GM12878 (cell line): ENCODE results near the gene TEX13B. TPM values are rescaled to one million over a fixed set of nuclear protein-coding genes. Genes with fewer than 3 reads are reported as not detected.

ENCODE experiments used
- ATAC-seq: fragments of 200-7000 bp; cut with Tn5 transposase; 3 replicates; pipeline ENCODE4 v1.9.1; 2020; ENCODE audit warnings: mild to moderate bottlenecking, moderate library complexity
- BruUV-seq: library from RNA; stranded (reverse); fragments of 400-500 nt; replicated peaks from 2 replicates; lab custom pipeline; 2021; lab: Mats Ljungman, UMichigan
- CTCF ChIA-PET: fragments of 300-600 bp; sonication (Branson Sonifier 250); formaldehyde crosslinking; extraction: SDS; loops from one replicate; lab custom pipeline; 2021; ENCODE audit warnings: inconsistent platforms; lab: Yijun Ruan, JAX
- POLR2A ChIA-PET: fragments of 350-600 bp; formaldehyde crosslinking; extraction: SDS; loops from one replicate; lab custom pipeline; 2021; ENCODE audit warnings: inconsistent platforms; lab: Charles Lee
- RAD21 ChIA-PET: fragments of 300-600 bp; sonication (Branson Sonifier 250); formaldehyde crosslinking; loops from one replicate; lab custom pipeline; 2023; ENCODE audit warnings: antibody characterized with exemption; ENCODE audit not compliant: unreplicated experiment; lab: Charles Lee
- SMC1A ChIA-PET: fragments of 300-600 bp; sonication (Branson Sonifier 250); formaldehyde crosslinking; loops from one replicate; lab custom pipeline; 2023; ENCODE audit not compliant: unreplicated experiment, uncharacterized antibody; lab: Charles Lee
- DNase-seq: peaks from one replicate; pipeline ENCODE4 v3.0.0-alpha.2; 2011; ENCODE audit warnings: low read depth, low spot score
- FAIRE-seq: peaks from 3 replicates; lab custom pipeline; 2011; peaks lifted over from hg19 to GRCh38; lab: Jason Lieb, UNC
- H2AFZ ChIP-seq: 2 replicates; pipeline ENCODE4 v1.6.0; 2011; ENCODE audit warnings: low read depth, low read length, control low read depth; ENCODE audit not compliant: control insufficient read depth
- H3K27ac ChIP-seq: 2 replicates; pipeline ENCODE4 v1.5.1; 2011; ENCODE audit warnings: control low read depth; ENCODE audit not compliant: control insufficient read depth, insufficient read depth
- H3K27me3 ChIP-seq, 2 experiments: replicated peaks in 1 of 2; 2 replicates each; pipeline versions ENCODE4 v1.6.0 to v1.6.1; 2011; ENCODE audit warnings: low read length in 1 of 2; ENCODE audit not compliant: control insufficient read depth in 2 of 2, insufficient read depth in 2 of 2
- H3K36me3 ChIP-seq, 2 experiments: 2 replicates each; pipeline ENCODE4 v1.5.1; 2011; ENCODE audit warnings: low read length in 1 of 2; ENCODE audit not compliant: control insufficient read depth in 2 of 2, insufficient read depth in 2 of 2
- H3K4me1 ChIP-seq: 2 replicates; pipeline ENCODE4 v1.6.1; 2011; ENCODE audit warnings: mild to moderate bottlenecking, low read length, moderate library complexity, mixed read lengths; ENCODE audit not compliant: control insufficient read depth, insufficient read depth
- H3K4me2 ChIP-seq: 2 replicates; pipeline ENCODE4 v1.6.0; 2011; ENCODE audit warnings: control low read depth; ENCODE audit not compliant: control insufficient read depth, insufficient read depth
- H3K4me3 ChIP-seq: fragments of 200-600 bp; sonication (generic); 2 replicates; pipeline ENCODE4 v1.5.1; 2016
- H3K79me2 ChIP-seq: 2 replicates; pipeline ENCODE4 v1.6.0; 2011; ENCODE audit warnings: low read length; ENCODE audit not compliant: control insufficient read depth, insufficient read depth
- H3K9ac ChIP-seq: 2 replicates; pipeline ENCODE4 v1.8.0; 2011; ENCODE audit warnings: low read length, control low read depth, mixed read lengths; ENCODE audit not compliant: control insufficient read depth, insufficient read depth
- H3K9me3 ChIP-seq: replicated peaks from 3 replicates; pipeline ENCODE4 v1.5.1; 2011; ENCODE audit warnings: mild to moderate bottlenecking, low read length; ENCODE audit not compliant: control insufficient read depth, insufficient read depth
- H4K20me1 ChIP-seq: 2 replicates; pipeline ENCODE4 v1.6.0; 2011; ENCODE audit not compliant: control insufficient read depth, insufficient read depth
- ATF3 ChIP-seq: IDR thresholded peaks from 2 replicates; pipeline ENCODE4 v1.6.1; 2011; ENCODE audit warnings: low read depth, mild to moderate bottlenecking, low read length, moderate library complexity, borderline replicate concordance; ENCODE audit errors: extremely low read depth
- CEBPB ChIP-seq, 2 experiments: fragments of 150-350 bp in 1 of 2; IDR thresholded peaks; 2 replicates each; pipeline ENCODE4 v1.6.1; 2012 to 2014; ENCODE audit warnings: low read depth in 2 of 2, low read length in 2 of 2, borderline replicate concordance in 1 of 2, inconsistent platforms in 1 of 2
- CHD4 ChIP-seq: fragments of 200-600 bp; sonication (generic); IDR thresholded peaks from 2 replicates; pipeline ENCODE4 v1.6.1; 2016; ENCODE audit warnings: mild to moderate bottlenecking
- ESRRA ChIP-seq: IDR thresholded peaks from 2 replicates; pipeline ENCODE4 v1.6.1; 2012; ENCODE audit warnings: mild to moderate bottlenecking, low read length, improper control_type of control experiment
- FOS ChIP-seq: IDR thresholded peaks from 3 replicates; pipeline ENCODE4 v1.6.1; 2011; ENCODE audit warnings: borderline replicate concordance; ENCODE audit not compliant: insufficient read length; ENCODE audit errors: extremely low read depth
- FOXM1 ChIP-seq: IDR thresholded peaks from 2 replicates; pipeline ENCODE4 v1.6.1; 2012; ENCODE audit warnings: low read depth, mild to moderate bottlenecking, inconsistent platforms, low read length, moderate library complexity
- IRF5 ChIP-seq: fragments of 450-650 bp; IDR thresholded peaks from 2 replicates; pipeline ENCODE4 v1.6.1; 2017; ENCODE audit warnings: borderline replicate concordance
- JUND ChIP-seq: IDR thresholded peaks from 2 replicates; pipeline ENCODE4 v1.6.1; 2012; ENCODE audit warnings: low read depth, mild to moderate bottlenecking, low read length, improper control_type of control experiment, moderate library complexity
- PKNOX1 ChIP-seq: fragments of 450-650 bp; IDR thresholded peaks from 2 replicates; pipeline ENCODE4 v1.6.1; 2016; ENCODE audit warnings: mild to moderate bottlenecking
- RAD51 ChIP-seq: fragments of 450-650 bp; IDR thresholded peaks from 2 replicates; pipeline ENCODE4 v1.6.1; 2016; ENCODE audit warnings: moderate library complexity, mild to moderate bottlenecking, inconsistent platforms
- SIN3A ChIP-seq: IDR thresholded peaks from 2 replicates; pipeline ENCODE4 v1.6.1; 2012; ENCODE audit warnings: low read depth, low read length, improper control_type of control experiment
- SIX5 ChIP-seq: IDR thresholded peaks from 2 replicates; pipeline ENCODE4 v1.6.1; 2011; ENCODE audit warnings: mild to moderate bottlenecking, low read depth, low read length, moderate library complexity; ENCODE audit not compliant: severe bottlenecking
- SMC3 ChIP-seq: IDR thresholded peaks from 2 replicates; pipeline ENCODE4 v1.6.1; 2011; ENCODE audit warnings: low read length, improper control_type of control experiment, borderline replicate concordance
- SRF ChIP-seq, 2 experiments: IDR thresholded peaks; 2 replicates each; pipeline ENCODE4 v1.6.1; 2011; ENCODE audit warnings: low read depth in 2 of 2, low read length in 2 of 2, mild to moderate bottlenecking in 1 of 2, moderate library complexity in 1 of 2
- TBL1XR1 ChIP-seq: IDR thresholded peaks from 2 replicates; pipeline ENCODE4 v1.6.1; 2012; ENCODE audit warnings: low read depth, low read length, improper control_type of control experiment
- WGBS: methylation state at CpG from one replicate; pipeline ENCODE4 v1.1.6; 2016; ENCODE audit warnings: low lambda C conversion rate; ENCODE audit not compliant: insufficient replicate concordance, insufficient coverage; ENCODE audit errors: missing lambda C conversion rate; 5-methylcytosine and 5-hydroxymethylcytosine counted together
- in situ Hi-C: fragments of 300-500 bp; cut with MboI; formaldehyde crosslinking; loops from 9 replicates; pipeline ENCODE4 v1.14.3; 2018; ENCODE audit warnings: mixed read lengths
- intact Hi-C: fragments of 100-400 bp; cut with micrococcal nuclease; formaldehyde crosslinking; loops from one replicate; pipeline ENCODE4 v1.14.2; 2022; ENCODE audit not compliant: unreplicated experiment
- polyA plus RNA-seq, 11 experiments: library from polyadenylated mRNA; depleted of rRNA in 4 of 11; unstranded in 6 of 11; stranded (reverse) in 5 of 11; fragments of >200 nt; fragmentation: Nextera tagmentation in 4 of 11; fragmentation: Illumina TruSeq in 1 of 11; extraction: Ambion mirVana in 4 of 11; extraction: Trizol in 1 of 11; gene quantifications; 1 replicate in 1 of 11; 2 replicates in 10 of 11; pipeline versions ENCODE4 v1.2.1 to v1.2.3, GENCODE V29; 2011 to 2016; ENCODE audit warnings: inconsistent platforms in 2 of 11, missing spikeins in 2 of 11, low read depth in 1 of 11
- total RNA-seq, 4 experiments: library from RNA; depleted of rRNA in 3 of 4; stranded (reverse); fragments of >200 nt in 3 of 4; fragmentation: Illumina TruSeq in 1 of 4; extraction: Trizol in 1 of 4; gene quantifications; 2 replicates each; pipeline versions ENCODE4 v1.2.1 to v1.2.3, GENCODE V29; 2013 to 2021

Gene TEX13B
- total and polyA plus RNA-seq, 10 of the 15 experiments (the other 5 are each of a cell fraction or from before 2014, with no cell fraction given) = not detected

GRCh38 chrX:107936434-107936730 is 45.8 kb downstream of the TEX13B start:
- ATAC-seq (no peak), DNase-seq (no peak), FAIRE-seq (no peak)
- H3K36me3 ChIP-seq = no peaks in the 10 kb centered on the region
- in situ Hi-C loops = no loop called here
- H3K9ac ChIP-seq = no peak overlapping the region
- H4K20me1 ChIP-seq = no peaks in the 10 kb centered on the region
- no peak for TF ChIP-seq SIN3A
- no peak for TF ChIP-seq CHD4
- TF ChIP-seq CEBPB (IDR thresholded peaks at IDR 0.05; ENCODE audit: borderline replicate concordance in 1 of 2, low read depth in 2 of 2, low read length in 2 of 2) = no peak
- H3K4me2 ChIP-seq = no peak overlapping the region
- no peak overlapping the region for H3K4me3 ChIP-seq
- ChIA-PET POLR2A (no interaction called here), RAD21 (no interaction called here), SMC1A (no interaction called here), CTCF (no interaction called here)
- H3K4me1 ChIP-seq = no peaks in the 10 kb centered on the region
- WGBS = 66% methylated on average over 15 of the region's 16 CpGs
- BruUV-seq = no TSS peak
- H3K79me2 ChIP-seq = no peaks in the 10 kb centered on the region
- no peak overlapping the region for H2AFZ ChIP-seq
- H3K27ac ChIP-seq = no peak overlapping the region
- no peaks in the 10 kb centered on the region for H3K9me3 ChIP-seq
- intact Hi-C loops = no loop called here
- no peaks in the 10 kb centered on the region for H3K27me3 ChIP-seq

- no peaks in the 10 kb centered on the region for H3K79me2 ChIP-seq
- ChIA-PET RAD21 (no interaction called here), POLR2A (no interaction called here), CTCF (no interaction called here), SMC1A (no interaction called here)
- in situ Hi-C loops (no loop called here), intact Hi-C loops (no loop called here)
- 72% methylated on average over 42 of the region's 48 CpGs for WGBS
- H3K4me3 ChIP-seq = no peak overlapping the region
- H4K20me1 ChIP-seq = no peaks in the 10 kb centered on the region
- H3K9ac ChIP-seq = no peak overlapping the region
- BruUV-seq = no TSS peak
- H3K9me3 ChIP-seq = no peaks in the 10 kb centered on the region
- no peak for FAIRE-seq
- no peak for ATAC-seq
- no peak overlapping the region for H3K4me2 ChIP-seq
- DNase-seq = no peak
- no peaks in the 10 kb centered on the region for H3K36me3 ChIP-seq
- no peak overlapping the region for H2AFZ ChIP-seq
- no peak overlapping the region for H3K27ac ChIP-seq
- H3K27me3 ChIP-seq = no peaks in the 10 kb centered on the region
- H3K4me1 ChIP-seq = no peaks in the 10 kb centered on the region
- no peak for TF ChIP-seq JUND
- no peak for TF ChIP-seq SIX5
- TF ChIP-seq SRF (IDR thresholded peaks at IDR 0.05; ENCODE audit: low read depth in 2 of 2, low read length in 2 of 2) = no peak
- TF ChIP-seq FOXM1 = no peak
- no peak for TF ChIP-seq FOS
- no peak for TF ChIP-seq SMC3
- no peak for TF ChIP-seq PKNOX1
- TF ChIP-seq IRF5 = no peak
- no peak for TF ChIP-seq RAD51
- no peak for TF ChIP-seq TBL1XR1
- TF ChIP-seq ATF3 = no peak
- no peak for TF ChIP-seq ESRRA
Observed at GRCh38 chrX:107935664-107936433, 46.3 kb downstream of the TEX13B start.
